HCT116 (cell line): Measurements from ENCODE around the gene SIX5. TPM values are rescaled to one million over a fixed set of nuclear protein-coding genes. Genes with fewer than 3 reads are reported as not detected.
A peak's percentile ranks its signal among the peaks of the same experiment; 100 is the strongest.

Source experiments
- ATAC-seq: fragments of 200-7000 bp; cut with Tn5 transposase; 2 replicates; pipeline ENCODE4 v1.9.1; 2020; ENCODE audit warnings: mild to moderate bottlenecking, moderate library complexity
- Bru-seq: library from RNA; stranded (reverse); fragments of 400-500 nt; gene quantifications from one replicate; lab custom pipeline; 2021; lab: Mats Ljungman, UMichigan
- BruChase-seq, 2 experiments: library from RNA; stranded (reverse); fragments of 400-500 nt; gene quantifications; one replicate each; lab custom pipeline; 2021; lab: Mats Ljungman, UMichigan
- BruUV-seq: library from RNA; stranded (reverse); fragments of 400-500 nt; replicated peaks from 2 replicates; lab custom pipeline; 2021; lab: Mats Ljungman, UMichigan
- CTCF ChIA-PET: fragments of 300-600 bp; sonication (Branson Sonifier 250); formaldehyde crosslinking; loops from one replicate; lab custom pipeline; 2021; ENCODE audit warnings: antibody characterized with exemption; lab: Charles Lee
- POLR2A ChIA-PET: fragments of 300-600, 350-600 bp; sonication (Branson Sonifier 250); formaldehyde crosslinking; loops from one replicate; lab custom pipeline; 2021; ENCODE audit warnings: antibody characterized with exemption; lab: Charles Lee
- RAD21 ChIA-PET, 2 experiments: fragments of 300-600 bp; sonication (Branson Sonifier 250); formaldehyde crosslinking; loops; one replicate each; lab custom pipeline; 2023; ENCODE audit warnings: low total read pairs in 2 of 2; ENCODE audit not compliant: uncharacterized antibody in 2 of 2, unreplicated experiment in 2 of 2, low non-redundant PET in 1 of 2; lab: Charles Lee
- DNase-seq: peaks from one replicate; pipeline ENCODE4 v3.0.0-alpha.2; 2010; ENCODE audit warnings: low read depth, low spot score
- H2AFZ ChIP-seq: fragments of 200-600 bp; shearing (Covaris generic), sonication (generic); 2 replicates; pipeline ENCODE4 v1.6.1; 2017; ENCODE audit warnings: low read depth, mixed run types, mixed read lengths, antibody characterized with exemption, low read length; ENCODE audit not compliant: poor library complexity, severe bottlenecking
- H3K27ac ChIP-seq: 2 replicates; pipeline ENCODE4 v1.5.1; 2012; ENCODE audit warnings: low read depth, low read length
- H3K27me3 ChIP-seq: fragments of 200-600 bp; sonication (generic); 2 replicates; pipeline ENCODE4 v1.6.1; 2016; ENCODE audit warnings: mixed run types, low read length, mixed read lengths; ENCODE audit not compliant: insufficient read depth
- H3K36me3 ChIP-seq, 2 experiments: fragments of 200-500 bp in 1 of 2; fragments of 200-600 bp in 1 of 2; sonication (Bioruptor generic) in 1 of 2; sonication (generic) in 1 of 2; 2 replicates each; pipeline versions ENCODE4 v1.5.1 to v1.6.1; 2014 to 2016; ENCODE audit warnings: low read length in 2 of 2, inconsistent platforms in 1 of 2, mixed read lengths in 1 of 2, mixed run types in 1 of 2; ENCODE audit not compliant: insufficient read depth in 2 of 2, control insufficient read depth in 1 of 2
- H3K4me1 ChIP-seq, 2 experiments: fragments of 200-600 bp in 1 of 2; sonication (generic) in 1 of 2; 2 replicates each; pipeline versions ENCODE4 v1.5.1 to v1.6.1; 2012 to 2017; ENCODE audit warnings: low read length in 2 of 2, inconsistent platforms in 1 of 2, mild to moderate bottlenecking in 1 of 2, mixed read lengths in 1 of 2, mixed run types in 1 of 2, moderate library complexity in 1 of 2; ENCODE audit not compliant: insufficient read depth in 2 of 2, control insufficient read depth in 1 of 2
- H3K4me2 ChIP-seq: fragments of 200-600 bp; sonication (generic); 2 replicates; pipeline ENCODE4 v1.6.1; 2017; ENCODE audit warnings: mixed run types, low read length, mixed read lengths
- H3K4me3 ChIP-seq, 2 experiments: fragments of 200-600 bp in 1 of 2; sonication (generic) in 1 of 2; replicated peaks in 1 of 2; 2 replicates each; pipeline ENCODE4 v1.5.1; 2011 to 2016; ENCODE audit warnings: low read length in 2 of 2, control low read depth in 1 of 2, low read depth in 1 of 2, mild to moderate bottlenecking in 1 of 2, mixed read lengths in 1 of 2, mixed run types in 1 of 2
- H3K79me2 ChIP-seq: fragments of 200-600 bp; sonication (generic); 2 replicates; pipeline ENCODE4 v1.6.1; 2017; ENCODE audit warnings: mild to moderate bottlenecking, mixed run types, low read length, moderate library complexity, mixed read lengths; ENCODE audit not compliant: insufficient read depth
- H3K9ac ChIP-seq: fragments of 200-600 bp; sonication (generic); 2 replicates; pipeline ENCODE4 v1.6.1; 2016; ENCODE audit warnings: low read length, mixed read lengths
- H3K9me2 ChIP-seq: fragments of 200-600 bp; sonication (generic), shearing (Covaris generic); 2 replicates; pipeline ENCODE4 v1.6.1; 2017; ENCODE audit warnings: mixed run types, mild to moderate bottlenecking, moderate library complexity; ENCODE audit not compliant: insufficient read depth
- H3K9me3 ChIP-seq, 2 experiments: fragments of 200-500 bp in 1 of 2; fragments of 200-600 bp in 1 of 2; sonication (Bioruptor generic) in 1 of 2; sonication (generic) in 1 of 2; 2 replicates each; pipeline ENCODE4 v1.6.1; 2014 to 2017; ENCODE audit warnings: low read length in 2 of 2, mixed read lengths in 2 of 2, inconsistent platforms in 1 of 2, low read depth in 1 of 2, mild to moderate bottlenecking in 1 of 2, mixed run types in 1 of 2, moderate library complexity in 1 of 2; ENCODE audit not compliant: control insufficient read depth in 1 of 2, insufficient read depth in 1 of 2
- H4K20me1 ChIP-seq: fragments of 200-600 bp; sonication (generic), shearing (Covaris generic); 2 replicates; pipeline ENCODE4 v1.6.1; 2017; ENCODE audit warnings: mixed run types, mild to moderate bottlenecking, moderate library complexity; ENCODE audit not compliant: insufficient read depth
- CBX3 ChIP-seq: IDR thresholded peaks from 2 replicates; pipeline ENCODE4 v1.6.1; 2012; ENCODE audit warnings: low read depth
- CEBPB ChIP-seq: IDR thresholded peaks from 2 replicates; pipeline ENCODE4 v1.6.1; 2012; ENCODE audit warnings: low read depth
- EGR1 ChIP-seq: IDR thresholded peaks from 2 replicates; pipeline ENCODE4 v1.6.1; 2012; ENCODE audit warnings: low read depth
- ELF1 ChIP-seq: IDR thresholded peaks from 2 replicates; pipeline ENCODE4 v1.6.1; 2012; ENCODE audit warnings: low read depth, borderline replicate concordance
- EZH2 ChIP-seq: fragments of 200-600 bp; sonication (generic); IDR thresholded peaks from 2 replicates; pipeline ENCODE4 v1.6.1; 2017; ENCODE audit warnings: antibody characterized with exemption, mixed run types
- EZH2phosphoT487 ChIP-seq: fragments of 200-600 bp; IDR thresholded peaks from 2 replicates; pipeline ENCODE4 v1.6.1; 2018; ENCODE audit warnings: antibody characterized with exemption, borderline replicate concordance
- POLR2A ChIP-seq: IDR thresholded peaks from 2 replicates; pipeline ENCODE4 v1.7.0; 2011; ENCODE audit warnings: borderline replicate concordance; ENCODE audit not compliant: insufficient read depth, insufficient read length; ENCODE audit errors: extremely low read depth
- POLR2AphosphoS5 ChIP-seq: IDR thresholded peaks from 2 replicates; pipeline ENCODE4 v1.6.1; 2011; ENCODE audit warnings: mild to moderate bottlenecking, low read depth, low read length, moderate library complexity
- SP1 ChIP-seq: IDR thresholded peaks from 2 replicates; pipeline ENCODE4 v1.6.1; 2012; ENCODE audit warnings: low read depth
- TCF7L2 ChIP-seq: IDR thresholded peaks from 2 replicates; pipeline ENCODE4 v1.7.0; 2011; ENCODE audit warnings: borderline replicate concordance, inconsistent platforms; ENCODE audit not compliant: insufficient read depth, insufficient read length; ENCODE audit errors: extremely low read depth
- YY1 ChIP-seq: IDR thresholded peaks from 2 replicates; pipeline ENCODE4 v1.6.1; 2011; ENCODE audit warnings: low read length, low read depth, moderate library complexity, mild to moderate bottlenecking; ENCODE audit not compliant: insufficient replicate concordance; ENCODE audit errors: extremely low read depth
- intact Hi-C: fragments of 100-400 bp; cut with micrococcal nuclease; formaldehyde crosslinking; loops from 2 replicates; pipeline ENCODE4 v1.10.0; 2022
- long read RNA-seq: library from polyadenylated mRNA; unstranded; transcript quantifications from one replicate; pipeline ENCODE4 v2.0.0, GENCODE V29; 2021; ENCODE audit not compliant: unreplicated experiment
- polyA plus RNA-seq: library from polyadenylated mRNA; unstranded; fragments of >200 nt; gene quantifications from 2 replicates; pipeline ENCODE4 v1.2.1, GENCODE V29; 2012; ENCODE audit warnings: missing spikeins
- total RNA-seq: library from RNA; stranded (reverse); gene quantifications from one replicate; pipeline ENCODE4 v1.2.1, GENCODE V29; 2021; ENCODE audit not compliant: unreplicated experiment
- TF ChIP-seq, protein P1 (sequence below): IDR thresholded peaks from 2 replicates; pipeline ENCODE4 v1.6.1; 2012; ENCODE audit warnings: low read depth
- TF ChIP-seq, protein P2 (sequence below): IDR thresholded peaks from 2 replicates; pipeline ENCODE4 v1.6.1; 2011; ENCODE audit warnings: mild to moderate bottlenecking, low read length, moderate library complexity; ENCODE audit not compliant: insufficient replicate concordance; ENCODE audit errors: extremely low read depth
- TF ChIP-seq, protein P3 (sequence below), 3 experiments: fragments of 200-600 bp in 1 of 3; sonication (generic) in 1 of 3; IDR thresholded peaks in 2 of 3; conservative IDR thresholded peaks in 1 of 3; 2 replicates each; pipeline ENCODE4 v1.5.1; 2012 to 2017; ENCODE audit warnings: low read depth in 2 of 3, low read length in 2 of 3, antibody characterized with exemption in 1 of 3, borderline replicate concordance in 1 of 3, control low read depth in 1 of 3, mild to moderate bottlenecking in 1 of 3, mixed read lengths in 1 of 3, mixed run types in 1 of 3, moderate library complexity in 1 of 3; ENCODE audit not compliant: insufficient read depth in 1 of 3
- TF ChIP-seq, protein P4 (sequence below): IDR thresholded peaks from 2 replicates; pipeline ENCODE4 v1.6.1; 2012

SIX5 gene
- 18.3 TPM for total RNA-seq
- 9.5 and 11.1 TPM in 2 replicates for polyA plus RNA-seq
- percentile 45 among the genes with signal in this experiment for Bru-seq, nascent RNA
- percentile 47 among the genes with signal in this experiment for BruChase-seq, experiment 1, labeled RNA remaining after a 6-hour chase
- BruChase-seq, experiment 2, labeled RNA remaining after a 2-hour chase: percentile 59 among the genes with signal in this experiment
- long read RNA-seq, partial matches to known transcripts: 1 of 17 reads
- long read RNA-seq, other reads (novel, unspliced or antisense): 15 of 17 reads

DNA sequence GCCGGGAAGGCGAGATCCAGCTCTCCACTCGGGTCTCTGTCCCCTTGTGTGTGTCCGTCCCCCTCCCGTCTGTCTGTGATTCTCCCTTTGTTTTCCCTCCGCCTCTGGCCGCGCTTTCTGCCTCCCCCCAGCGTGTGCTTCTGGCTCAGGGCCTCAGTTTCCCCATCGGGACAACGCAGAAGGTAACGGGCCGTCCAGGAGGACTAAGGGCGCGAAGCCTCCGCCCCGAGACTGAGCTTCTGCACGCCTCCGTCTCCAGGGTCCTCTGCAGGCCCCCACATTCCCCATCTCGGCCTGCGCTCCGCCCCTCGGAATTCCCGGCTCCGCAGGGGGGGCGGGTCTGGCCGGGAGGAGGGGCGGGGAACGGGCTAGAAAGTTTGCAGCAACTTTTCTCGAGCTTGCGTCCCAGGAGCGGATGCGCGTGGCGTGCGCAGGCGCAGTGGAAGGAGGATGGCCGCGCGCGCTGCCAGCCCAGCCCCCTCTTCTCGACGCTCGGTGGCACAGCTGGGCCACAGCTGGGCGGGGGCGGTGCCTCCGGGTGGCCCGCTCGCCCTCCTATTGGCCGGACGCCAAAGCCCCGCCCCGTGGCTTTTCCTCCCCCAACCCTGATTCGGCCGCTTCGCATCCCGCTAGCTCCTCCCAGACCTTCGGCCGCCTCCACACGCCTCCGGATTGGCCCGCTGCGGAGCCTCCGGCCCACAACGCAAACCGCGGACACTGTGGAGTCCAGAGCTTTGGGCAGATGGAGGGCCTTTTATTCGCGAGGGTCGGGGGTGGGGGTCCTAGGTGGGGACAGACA lies at the start of gene SIX5:
TSS of gene SIX5 (minus strand) at position 269 of the 799 bp plus-strand sequence. CDS start 408 bp downstream, outside the sequence.
- H3K9ac ChIP-seq: peak within 1 kb of the TSS; percentile 84
- H2AFZ ChIP-seq: peak within 1 kb of the TSS; percentile 68
- RAD21 ChIA-PET: interaction anchor here (0.6 to 2.0 kb wide), 10 partner anchors 10 to 77 kb away, joined by 3 to 9 read pairs (median 5); partner anchors contain the start of genes DMPK (in 1 of the 2) and SNRPD2 (in 1 of the 2)
- H3K9me3 ChIP-seq: no peaks in the 10 kb centered on the region
- H4K20me1 ChIP-seq: no peaks in the 10 kb centered on the region
- DNase-seq (peak; percentile 93), ATAC-seq (peak; percentile 65)
- H3K4me1 ChIP-seq: peaks cover 14 to 48% of the 10 kb centered on the region in 2 experiments
- H3K79me2 ChIP-seq: no peaks in the 10 kb centered on the region
- no peaks in the 10 kb centered on the region for H3K36me3 ChIP-seq
- no peaks in the 10 kb centered on the region for H3K27me3 ChIP-seq
- POLR2A ChIA-PET: interaction anchor here (0.6 to 3.6 kb wide), 14 partner anchors 10 to 620 kb away, joined by 3 to 50 read pairs (median 5); partner anchors contain the start of genes DMPK, FBXO46, FOXA3 and QPCTL
- H3K4me2 ChIP-seq: peak within 1 kb of the TSS; percentile 92
- no peaks in the 10 kb centered on the region for H3K9me2 ChIP-seq
- peak within 1 kb of the TSS; percentile 80 to 84 for H3K4me3 ChIP-seq
- TSS peak; percentile 38 for BruUV-seq
- intact Hi-C loops: loop anchor here (2.0 kb wide), 1 partner anchor 52 kb away; no protein-coding TSS in a partner anchor
- CTCF ChIA-PET: interaction anchor here (0.5 to 4.2 kb wide), 34 partner anchors 8 to 1730 kb away, joined by 3 to 71 read pairs (median 6); partner anchors contain the start of genes DMPK, DMWD, FBXO46 and FOXA3
- peak within 1 kb of the TSS; percentile 98 for H3K27ac ChIP-seq
- no peak for TF ChIP-seq EZH2phosphoT487
- peak; percentile 91 for TF ChIP-seq SP1
- TF ChIP-seq, protein P1, sequence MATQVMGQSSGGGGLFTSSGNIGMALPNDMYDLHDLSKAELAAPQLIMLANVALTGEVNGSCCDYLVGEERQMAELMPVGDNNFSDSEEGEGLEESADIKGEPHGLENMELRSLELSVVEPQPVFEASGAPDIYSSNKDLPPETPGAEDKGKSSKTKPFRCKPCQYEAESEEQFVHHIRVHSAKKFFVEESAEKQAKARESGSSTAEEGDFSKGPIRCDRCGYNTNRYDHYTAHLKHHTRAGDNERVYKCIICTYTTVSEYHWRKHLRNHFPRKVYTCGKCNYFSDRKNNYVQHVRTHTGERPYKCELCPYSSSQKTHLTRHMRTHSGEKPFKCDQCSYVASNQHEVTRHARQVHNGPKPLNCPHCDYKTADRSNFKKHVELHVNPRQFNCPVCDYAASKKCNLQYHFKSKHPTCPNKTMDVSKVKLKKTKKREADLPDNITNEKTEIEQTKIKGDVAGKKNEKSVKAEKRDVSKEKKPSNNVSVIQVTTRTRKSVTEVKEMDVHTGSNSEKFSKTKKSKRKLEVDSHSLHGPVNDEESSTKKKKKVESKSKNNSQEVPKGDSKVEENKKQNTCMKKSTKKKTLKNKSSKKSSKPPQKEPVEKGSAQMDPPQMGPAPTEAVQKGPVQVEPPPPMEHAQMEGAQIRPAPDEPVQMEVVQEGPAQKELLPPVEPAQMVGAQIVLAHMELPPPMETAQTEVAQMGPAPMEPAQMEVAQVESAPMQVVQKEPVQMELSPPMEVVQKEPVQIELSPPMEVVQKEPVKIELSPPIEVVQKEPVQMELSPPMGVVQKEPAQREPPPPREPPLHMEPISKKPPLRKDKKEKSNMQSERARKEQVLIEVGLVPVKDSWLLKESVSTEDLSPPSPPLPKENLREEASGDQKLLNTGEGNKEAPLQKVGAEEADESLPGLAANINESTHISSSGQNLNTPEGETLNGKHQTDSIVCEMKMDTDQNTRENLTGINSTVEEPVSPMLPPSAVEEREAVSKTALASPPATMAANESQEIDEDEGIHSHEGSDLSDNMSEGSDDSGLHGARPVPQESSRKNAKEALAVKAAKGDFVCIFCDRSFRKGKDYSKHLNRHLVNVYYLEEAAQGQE: no peak
- TF ChIP-seq POLR2AphosphoS5: peak; percentile 52; the same call in 1 of the 2 replicates
- TF ChIP-seq POLR2A: peak; percentile 64
- TF ChIP-seq CEBPB: no peak
- no peak for TF ChIP-seq TCF7L2
- TF ChIP-seq CBX3: no peak; the same call in 1 of the 2 replicates
- TF ChIP-seq ELF1: no peak
- peak; percentile 78 for TF ChIP-seq YY1
- TF ChIP-seq EGR1: peak; percentile 95
- TF ChIP-seq, protein P2, sequence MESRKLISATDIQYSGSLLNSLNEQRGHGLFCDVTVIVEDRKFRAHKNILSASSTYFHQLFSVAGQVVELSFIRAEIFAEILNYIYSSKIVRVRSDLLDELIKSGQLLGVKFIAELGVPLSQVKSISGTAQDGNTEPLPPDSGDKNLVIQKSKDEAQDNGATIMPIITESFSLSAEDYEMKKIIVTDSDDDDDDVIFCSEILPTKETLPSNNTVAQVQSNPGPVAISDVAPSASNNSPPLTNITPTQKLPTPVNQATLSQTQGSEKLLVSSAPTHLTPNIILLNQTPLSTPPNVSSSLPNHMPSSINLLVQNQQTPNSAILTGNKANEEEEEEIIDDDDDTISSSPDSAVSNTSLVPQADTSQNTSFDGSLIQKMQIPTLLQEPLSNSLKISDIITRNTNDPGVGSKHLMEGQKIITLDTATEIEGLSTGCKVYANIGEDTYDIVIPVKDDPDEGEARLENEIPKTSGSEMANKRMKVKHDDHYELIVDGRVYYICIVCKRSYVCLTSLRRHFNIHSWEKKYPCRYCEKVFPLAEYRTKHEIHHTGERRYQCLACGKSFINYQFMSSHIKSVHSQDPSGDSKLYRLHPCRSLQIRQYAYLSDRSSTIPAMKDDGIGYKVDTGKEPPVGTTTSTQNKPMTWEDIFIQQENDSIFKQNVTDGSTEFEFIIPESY: no peak
- TF ChIP-seq, protein P3, sequence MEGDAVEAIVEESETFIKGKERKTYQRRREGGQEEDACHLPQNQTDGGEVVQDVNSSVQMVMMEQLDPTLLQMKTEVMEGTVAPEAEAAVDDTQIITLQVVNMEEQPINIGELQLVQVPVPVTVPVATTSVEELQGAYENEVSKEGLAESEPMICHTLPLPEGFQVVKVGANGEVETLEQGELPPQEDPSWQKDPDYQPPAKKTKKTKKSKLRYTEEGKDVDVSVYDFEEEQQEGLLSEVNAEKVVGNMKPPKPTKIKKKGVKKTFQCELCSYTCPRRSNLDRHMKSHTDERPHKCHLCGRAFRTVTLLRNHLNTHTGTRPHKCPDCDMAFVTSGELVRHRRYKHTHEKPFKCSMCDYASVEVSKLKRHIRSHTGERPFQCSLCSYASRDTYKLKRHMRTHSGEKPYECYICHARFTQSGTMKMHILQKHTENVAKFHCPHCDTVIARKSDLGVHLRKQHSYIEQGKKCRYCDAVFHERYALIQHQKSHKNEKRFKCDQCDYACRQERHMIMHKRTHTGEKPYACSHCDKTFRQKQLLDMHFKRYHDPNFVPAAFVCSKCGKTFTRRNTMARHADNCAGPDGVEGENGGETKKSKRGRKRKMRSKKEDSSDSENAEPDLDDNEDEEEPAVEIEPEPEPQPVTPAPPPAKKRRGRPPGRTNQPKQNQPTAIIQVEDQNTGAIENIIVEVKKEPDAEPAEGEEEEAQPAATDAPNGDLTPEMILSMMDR (IDR thresholded peaks at IDR 0.05 in 2 of 3, conservative IDR thresholded peaks at IDR 0.05 in 1 of 3; ENCODE audit: borderline replicate concordance in 1 of 3, insufficient read depth in 1 of 3, low read depth in 2 of 3, low read length in 2 of 3): no peak
- TF ChIP-seq, protein P4, sequence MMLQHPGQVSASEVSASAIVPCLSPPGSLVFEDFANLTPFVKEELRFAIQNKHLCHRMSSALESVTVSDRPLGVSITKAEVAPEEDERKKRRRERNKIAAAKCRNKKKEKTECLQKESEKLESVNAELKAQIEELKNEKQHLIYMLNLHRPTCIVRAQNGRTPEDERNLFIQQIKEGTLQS: no peak
- TF ChIP-seq EZH2: no peak
